ENCODE measurements around the gene PRAMEF17. TPM values are rescaled to one million over a fixed set of nuclear protein-coding genes. Genes with fewer than 3 reads are reported as not detected.
"Not testable (repeated sequence)": the region's sequence is repeated elsewhere in the genome, so short reads cannot be mapped to it uniquely, and the experiment has no call there.

The PRAMEF17 gene
- total and polyA plus RNA-seq, 7 experiments from 2014 or later, result not detected

GRCh38 chr1:13439104-13439783 lies 49.8 kb downstream of the PRAMEF17 start:
- H3K36me3 Mint-ChIP-seq; POLR2A ChIA-PET; H3K4me3 Mint-ChIP-seq; H3K27me3 ChIP-seq (ENCODE audit: control insufficient read depth in 2 of 2, insufficient read depth in 2 of 2, low read length in 2 of 2); H3K9me3 Mint-ChIP-seq; intact Hi-C loops (cut with micrococcal nuclease); H3K27ac Mint-ChIP-seq; CTCF ChIA-PET; DNase-seq; H3K27ac ChIP-seq (ENCODE audit: low read depth, low read length); ATAC-seq; H3K4me3 ChIP-seq (ENCODE audit: low read length); H3K9me3 ChIP-seq (ENCODE audit: control insufficient read depth in 2 of 3, low read length in 3 of 3); H3K4me1 ChIP-seq (ENCODE audit: control insufficient read depth in 2 of 2, insufficient read depth in 2 of 2, low read length in 2 of 2); H3K36me3 ChIP-seq (ENCODE audit: control insufficient read depth in 2 of 3, insufficient read depth in 3 of 3, low read length in 3 of 3); H3K4me1 Mint-ChIP-seq: not testable (repeated sequence)
- peaks cover 0 to 14% (median 8%) of the 10 kb centered on the region in 5 donors for H3K27me3 Mint-ChIP-seq

Other genes with a start within 250 kb of the PRAMEF17 start
- not detected for gene PRAMEF26, start 233.6 kb upstream of the PRAMEF17 start, total RNA-seq
- not detected for gene PRAMEF26, start 233.6 kb upstream of the PRAMEF17 start, polyA plus RNA-seq
- not detected for gene HNRNPCL4, start 224.0 kb upstream of the PRAMEF17 start, total RNA-seq
- gene HNRNPCL4, start 224.0 kb upstream of the PRAMEF17 start, polyA plus RNA-seq, result not detected
- gene PRAMEF9, start 217.8 kb upstream of the PRAMEF17 start, total RNA-seq, result not detected
- not detected for gene PRAMEF9, start 217.8 kb upstream of the PRAMEF17 start, polyA plus RNA-seq
- not detected for gene PRAMEF13, start 188.2 kb upstream of the PRAMEF17 start, total RNA-seq
- not detected for gene PRAMEF13, start 188.2 kb upstream of the PRAMEF17 start, polyA plus RNA-seq
- not detected for gene PRAMEF18, start 163.5 kb upstream of the PRAMEF17 start, total RNA-seq
- not detected for gene PRAMEF18, start 163.5 kb upstream of the PRAMEF17 start, polyA plus RNA-seq
- gene PRAMEF5, start 135.4 kb upstream of the PRAMEF17 start, total RNA-seq, result not detected
- not detected for gene PRAMEF5, start 135.4 kb upstream of the PRAMEF17 start, polyA plus RNA-seq
- not detected for gene PRAMEF8, start 104.5 kb upstream of the PRAMEF17 start, total RNA-seq
- not detected for gene PRAMEF8, start 104.5 kb upstream of the PRAMEF17 start, polyA plus RNA-seq
- not detected for gene PRAMEF33, start 86.1 kb upstream of the PRAMEF17 start, total RNA-seq
- not detected for gene PRAMEF33, start 86.1 kb upstream of the PRAMEF17 start, polyA plus RNA-seq
- not detected for gene PRAMEF15, start 74.1 kb upstream of the PRAMEF17 start, total RNA-seq
- not detected for gene PRAMEF15, start 74.1 kb upstream of the PRAMEF17 start, polyA plus RNA-seq
- gene PRAMEF14, start 42.5 kb upstream of the PRAMEF17 start, total RNA-seq, result not detected
- gene PRAMEF14, start 42.5 kb upstream of the PRAMEF17 start, polyA plus RNA-seq, result not detected
- not detected for gene PRAMEF19, start 17.7 kb upstream of the PRAMEF17 start, total RNA-seq
- not detected for gene PRAMEF19, start 17.7 kb upstream of the PRAMEF17 start, polyA plus RNA-seq
- not detected for gene PRAMEF20, start 20.8 kb downstream of the PRAMEF17 start, total RNA-seq
- not detected for gene PRAMEF20, start 20.8 kb downstream of the PRAMEF17 start, polyA plus RNA-seq
- not detected for gene LRRC38, start 124.4 kb downstream of the PRAMEF17 start, total RNA-seq
- not detected for gene LRRC38, start 124.4 kb downstream of the PRAMEF17 start, polyA plus RNA-seq
- under 1 TPM in 1 of 5 experiments, not detected in 4; 0.51 TPM for gene PDPN, start 194.2 kb downstream of the PRAMEF17 start, total RNA-seq
- not detected for gene PDPN, start 194.2 kb downstream of the PRAMEF17 start, polyA plus RNA-seq

All from naive thymus-derived CD4-positive, alpha-beta T cell (primary cell).